Right forelimb (tissue), 1 donor: ENCODE measurements around the gene CORO2A.
"Not testable (repeated sequence)": the region's sequence is repeated elsewhere in the genome, so short reads cannot be mapped to it uniquely, and the experiment has no call there.

Source experiments
- DNase-seq: peaks from one replicate; pipeline ENCODE4 v3.0.0-alpha.2; 2018

Gene CORO2A

GRCh38 chr9:98187926-98188325, 4.5 kb downstream of the CORO2A start:
- no peak for DNase-seq

- DNase-seq: no peak
These were observed 6.2 kb downstream of the CORO2A start for GRCh38 chr9:98186236-98186635.

- no peak for DNase-seq
These were observed 6.7 kb downstream of the CORO2A start for GRCh38 chr9:98185611-98186171.

GRCh38 chr9:98185021-98185567, 7.3 kb downstream of the CORO2A start:
- no peak for DNase-seq

- no peak for DNase-seq
These were observed 8.1 kb downstream of the CORO2A start for GRCh38 chr9:98184326-98184725.

GRCh38 chr9:98182889-98183599, 9.4 kb downstream of the CORO2A start:
- DNase-seq: no peak

- no peak for DNase-seq
These were observed 10.2 kb downstream of the CORO2A start for GRCh38 chr9:98182069-98182820.

- no peak for DNase-seq
These were observed 10.7 kb downstream of the CORO2A start for GRCh38 chr9:98181746-98182068.

GRCh38 chr9:98180996-98181395, 11.4 kb downstream of the CORO2A start:
- no peak for DNase-seq

- DNase-seq: no peak
These were observed 13.3 kb downstream of the CORO2A start for GRCh38 chr9:98178874-98179850.

GRCh38 chr9:98176391-98177259, 15.8 kb downstream of the CORO2A start:
- no peak for DNase-seq

- DNase-seq: no peak
These were observed 16.7 kb downstream of the CORO2A start for GRCh38 chr9:98175762-98176161.

GRCh38 chr9:98175028-98175569, 17.3 kb downstream of the CORO2A start:
- DNase-seq: no peak

- not testable (repeated sequence) for DNase-seq
These were observed 17.9 kb downstream of the CORO2A start for GRCh38 chr9:98174502-98174918.

- no peak for DNase-seq
These were observed 19.3 kb downstream of the CORO2A start for GRCh38 chr9:98173181-98173580.

- DNase-seq: no peak
These were observed 19.8 kb downstream of the CORO2A start for GRCh38 chr9:98172604-98173003.

GRCh38 chr9:98171176-98171925, 21.1 kb downstream of the CORO2A start:
- no peak for DNase-seq

- no peak for DNase-seq
These were observed 23.4 kb downstream of the CORO2A start for GRCh38 chr9:98168941-98169488.

- DNase-seq: no peak
These were observed 24.2 kb downstream of the CORO2A start for GRCh38 chr9:98168153-98168780.

- no peak for DNase-seq
These were observed 27.5 kb downstream of the CORO2A start for GRCh38 chr9:98164912-98165311.
